Measurements from ENCODE around the gene ZNF440.
A peak's percentile ranks its signal among the peaks of the same experiment; 100 is the strongest.
"Not testable (repeated sequence)": the region's sequence is repeated elsewhere in the genome, so short reads cannot be mapped to it uniquely, and the experiment has no call there.

Gene ZNF440

DNA sequence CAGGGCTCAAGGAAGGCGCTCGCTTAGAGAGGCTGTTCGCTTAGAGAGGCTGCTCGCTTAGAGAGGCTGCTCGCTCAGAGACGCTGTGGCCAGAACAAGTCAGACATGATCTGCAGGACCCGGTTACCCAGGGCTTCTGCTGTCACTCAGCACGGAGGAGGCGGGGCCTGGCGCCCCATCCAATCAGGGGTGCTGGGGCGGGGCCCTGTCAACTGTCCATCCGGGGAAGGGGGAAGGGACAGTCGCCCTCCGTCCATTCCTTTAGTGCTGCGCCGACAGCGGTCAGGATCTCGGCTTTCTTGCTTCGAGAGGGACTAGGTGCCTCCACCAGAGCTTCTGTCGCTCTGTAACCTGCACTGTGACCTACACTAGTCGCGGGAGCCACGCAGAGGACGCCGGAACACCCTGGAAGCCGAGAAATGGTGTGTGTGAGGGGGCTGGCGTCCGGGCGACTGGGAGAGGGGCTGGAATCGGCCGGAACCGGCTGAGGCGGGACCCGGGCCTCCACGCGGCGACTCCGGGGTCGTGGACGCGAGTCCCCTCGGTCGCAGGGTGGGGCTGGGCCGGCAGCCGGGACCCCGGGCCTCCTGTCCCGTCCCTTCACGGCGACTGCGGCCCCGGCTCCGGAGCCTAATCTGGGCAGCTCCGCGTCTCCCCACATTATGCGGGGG, at the start of gene ZNF440:
Gene ZNF440, plus strand, starts transcription at position 245 of the 671 bp plus-strand sequence. Its CDS starts 175 bp downstream, at position 420.
- DNase-seq (ENCODE audit: low read depth in 4 of 4, low spot score in 1 of 4), result peak; percentile 67 to 85 (median 76)

DNA sequence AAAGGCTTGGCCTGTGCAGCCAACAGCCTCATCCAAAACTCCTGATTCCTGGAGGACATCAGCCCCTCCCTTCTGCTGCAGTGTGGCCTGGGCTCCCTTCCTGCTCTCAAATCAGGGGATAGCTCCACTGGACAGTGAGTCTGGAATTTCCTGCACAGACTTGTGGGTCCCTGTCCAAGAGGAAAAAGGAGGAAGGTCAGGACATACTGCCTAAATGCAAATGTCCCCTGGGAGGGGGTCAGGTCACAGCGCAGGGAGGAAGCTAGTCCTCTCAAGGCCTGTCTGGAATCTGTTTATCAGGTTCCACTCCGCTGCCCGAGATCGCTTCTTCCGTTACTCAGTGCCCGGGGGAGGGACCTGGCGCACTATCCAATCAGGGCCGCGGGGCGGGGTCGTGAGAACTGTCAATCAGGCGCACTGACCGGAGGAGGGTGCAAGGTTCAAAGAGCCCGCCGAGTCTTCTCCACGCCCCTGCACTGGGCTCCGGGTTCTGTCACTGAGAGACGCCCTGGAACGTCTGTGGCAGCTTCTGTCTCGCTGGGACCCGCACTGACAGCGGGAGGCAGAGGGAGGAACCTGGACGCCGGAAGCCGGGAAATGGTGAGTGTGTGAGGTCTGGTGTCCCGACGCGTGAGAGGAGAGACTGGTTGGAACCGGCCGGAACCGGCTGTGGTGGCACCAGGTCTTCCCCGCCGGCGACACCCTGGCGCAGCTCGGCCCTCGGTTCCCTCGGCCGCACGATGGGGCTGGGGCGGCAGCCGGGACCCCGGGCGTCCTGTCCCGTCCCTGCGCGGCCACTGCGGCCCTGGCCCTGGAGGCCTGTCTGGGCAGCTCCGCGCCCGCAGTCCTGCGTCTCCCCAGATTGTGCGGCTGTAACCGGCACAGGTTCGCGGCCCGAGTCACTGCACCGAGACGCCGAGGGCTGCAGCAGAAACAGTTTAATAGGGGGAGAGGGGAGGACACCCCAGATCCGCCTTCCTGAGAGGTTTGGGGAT, 47.2 kb upstream of the ZNF440 start, which contains the start of gene ZNF441:
Gene ZNF441, plus strand, starts transcription at position 404 of the 995 bp plus-strand sequence. Its CDS starts 194 bp downstream, at position 598.
- DNase-seq (ENCODE audit: low read depth in 4 of 4, low spot score in 1 of 4), result peak; percentile 82 to 95 (median 92)

DNA sequence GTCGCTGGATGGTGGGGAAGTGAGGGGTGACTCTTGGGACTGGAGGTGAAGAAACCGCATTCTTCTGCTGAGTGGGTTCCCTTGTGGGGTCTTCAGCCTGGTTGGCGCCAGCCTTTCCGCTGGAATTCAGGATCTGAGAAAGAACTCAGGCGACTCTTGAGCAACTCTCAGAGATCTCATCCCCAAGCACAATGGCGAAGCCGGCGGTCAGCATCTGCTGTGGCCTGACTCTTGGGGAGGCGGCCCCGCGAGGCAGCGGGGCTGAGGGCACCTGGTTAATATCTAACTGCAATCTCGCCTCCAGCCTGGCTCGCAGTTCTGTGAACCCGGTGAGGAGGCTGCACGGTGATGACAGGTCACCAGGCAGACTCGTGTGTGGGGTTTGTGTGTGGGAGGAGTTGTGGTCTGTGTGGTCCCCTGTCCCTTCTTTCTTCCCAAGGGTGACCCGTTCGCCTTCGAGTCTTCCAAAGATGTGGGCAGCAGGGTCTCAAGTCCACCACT, 46.4 kb upstream of the ZNF440 start:
- DNase-seq (ENCODE audit: low read depth in 4 of 4, low spot score in 1 of 4), result peak in 1 of 4 experiments; percentile 13

DNA sequence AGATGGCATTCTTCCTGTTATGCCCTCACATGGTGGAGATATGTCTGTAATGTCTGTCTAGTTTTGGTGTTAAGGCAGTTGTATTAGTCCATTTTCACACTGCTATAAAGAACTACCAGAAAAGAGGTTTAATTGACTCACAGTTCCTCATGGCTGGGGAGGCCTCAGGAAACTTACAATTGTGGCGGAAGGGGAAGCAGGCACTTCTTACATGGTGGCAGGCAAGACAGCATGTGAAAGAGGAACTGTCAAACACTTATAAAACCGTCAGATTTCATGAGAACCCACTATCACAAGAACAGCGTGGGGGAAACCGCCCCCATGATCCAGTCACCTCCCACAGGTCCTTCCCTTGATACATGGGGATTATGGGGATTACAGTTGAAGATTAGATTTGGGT, 44.1 kb upstream of the ZNF440 start:
- DNase-seq (ENCODE audit: low read depth in 4 of 4, low spot score in 1 of 4), result no peak

DNA sequence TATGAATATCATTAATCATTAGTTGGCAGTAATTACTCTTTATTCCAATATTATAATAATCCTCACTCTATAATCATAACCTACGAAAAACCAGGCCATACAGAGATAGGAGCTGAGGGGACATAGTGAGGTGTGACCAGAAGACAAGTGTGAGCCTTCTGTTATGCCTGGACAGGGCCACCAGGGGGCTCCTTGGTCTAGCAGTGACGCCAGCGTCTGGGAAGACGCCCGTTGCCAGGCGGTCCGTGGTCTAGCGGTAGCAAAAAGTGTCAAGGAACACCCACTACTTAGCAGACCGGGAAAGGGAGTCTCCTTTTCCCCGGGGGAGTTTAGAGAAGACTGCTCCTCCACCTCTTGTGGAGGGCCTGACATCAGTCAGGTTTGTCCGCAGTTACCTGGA, 42.6 kb upstream of the ZNF440 start:
- not testable (repeated sequence) for DNase-seq (ENCODE audit: low read depth in 4 of 4, low spot score in 1 of 4)

DNA sequence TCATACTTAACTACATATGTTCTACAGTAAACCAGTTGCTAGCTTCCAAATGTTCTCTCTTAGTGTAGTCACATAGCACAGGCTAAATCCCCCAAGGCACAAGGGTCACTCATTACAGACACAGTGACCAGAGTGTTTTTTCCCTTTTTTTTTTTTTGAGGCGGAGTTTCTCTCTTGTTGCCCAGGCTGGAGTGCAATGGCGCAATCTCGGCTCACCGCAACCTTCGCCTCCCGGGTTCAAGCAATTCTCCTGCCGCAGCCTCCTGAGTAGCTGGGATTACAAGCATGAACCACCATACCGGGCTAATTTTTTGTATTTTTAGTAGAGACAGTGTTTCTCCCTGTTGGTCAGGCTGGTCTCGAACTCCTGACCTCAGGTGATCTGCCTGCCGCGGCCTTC, 37.4 kb upstream of the ZNF440 start:
- not testable (repeated sequence) for DNase-seq (ENCODE audit: low read depth in 4 of 4, low spot score in 1 of 4)

DNA sequence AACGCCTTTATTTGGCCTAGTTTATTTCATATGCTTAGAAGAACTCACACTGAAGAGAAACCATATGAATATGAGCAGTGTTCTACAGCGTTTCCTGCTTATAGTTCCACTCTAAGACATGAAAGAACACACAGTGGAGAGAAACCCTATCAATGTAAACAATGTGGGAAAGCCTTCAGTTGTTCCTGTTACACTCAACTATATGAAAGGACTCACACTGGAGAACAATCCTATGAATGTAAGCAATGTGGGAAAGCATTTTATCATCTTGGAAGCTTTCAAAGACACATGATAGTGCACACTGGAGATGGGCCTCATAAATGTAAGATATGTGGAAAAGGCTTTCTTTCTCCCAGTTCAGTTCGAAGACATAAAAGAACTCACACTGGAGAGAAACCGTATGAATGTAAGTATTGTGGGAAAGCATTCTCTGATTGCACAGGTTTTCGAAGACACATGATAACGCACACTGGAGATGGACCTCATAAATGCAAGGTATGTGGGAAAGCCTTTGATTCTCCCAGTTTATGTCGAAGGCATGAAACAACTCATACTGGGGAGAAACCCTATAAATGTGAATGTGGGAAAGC, 33.5 kb upstream of the ZNF440 start:
- DNase-seq (ENCODE audit: low read depth in 4 of 4, low spot score in 1 of 4), result no peak

DNA sequence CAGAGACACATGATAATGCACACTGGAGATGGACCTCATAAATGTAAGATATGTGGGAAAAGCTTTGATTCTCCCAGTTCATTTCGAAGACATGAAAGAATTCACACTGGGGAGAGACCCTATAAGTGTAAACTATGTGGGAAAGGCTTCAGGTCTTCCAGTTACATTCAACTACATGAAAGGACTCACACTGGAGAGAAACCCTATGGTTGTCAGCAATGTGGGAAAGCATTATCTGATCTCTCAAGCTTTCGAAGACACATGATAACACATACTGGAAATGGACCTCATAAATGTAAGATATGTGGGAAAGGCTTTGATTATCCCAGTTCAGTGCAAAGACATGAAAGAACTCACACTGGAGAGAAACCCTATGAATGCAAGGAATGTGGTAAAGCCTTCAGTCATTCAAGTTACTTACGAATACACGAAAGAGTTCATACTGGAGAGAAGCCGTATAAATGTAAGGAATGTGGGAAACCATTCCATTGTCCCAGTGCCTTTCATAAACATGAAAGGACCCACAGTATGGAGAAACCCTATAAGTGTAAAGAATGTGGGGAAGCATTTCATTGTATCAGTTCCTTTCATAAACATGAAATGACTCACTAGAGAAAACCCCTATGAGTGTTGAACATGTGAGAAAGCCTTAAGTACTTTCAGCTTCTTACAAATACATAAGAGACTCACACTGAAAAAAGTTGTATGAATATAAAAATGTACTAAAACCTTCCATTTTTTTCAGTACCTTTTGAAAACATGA, 32.6 kb upstream of the ZNF440 start:
- no peak for DNase-seq (ENCODE audit: low read depth in 4 of 4, low spot score in 1 of 4)

DNA sequence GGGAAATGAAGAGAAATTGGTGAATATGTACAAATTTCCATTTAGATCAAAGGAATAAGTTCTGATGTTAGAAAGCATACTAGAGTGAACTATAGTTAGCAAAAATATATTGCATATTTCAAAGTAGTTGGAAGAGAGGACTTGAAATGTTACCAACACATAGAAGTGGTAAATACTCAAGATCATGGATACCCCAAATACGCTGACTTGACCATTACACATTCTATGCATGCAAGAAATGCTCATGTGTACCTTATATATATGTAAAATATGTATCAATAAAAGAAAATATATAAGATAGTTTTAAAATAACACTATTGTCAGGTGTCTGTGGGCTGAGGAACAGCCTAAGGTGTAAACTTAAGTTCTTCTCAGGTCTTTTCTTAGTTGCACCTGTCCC, 30.3 kb upstream of the ZNF440 start:
- no peak for DNase-seq (ENCODE audit: low read depth in 4 of 4, low spot score in 1 of 4)

DNA sequence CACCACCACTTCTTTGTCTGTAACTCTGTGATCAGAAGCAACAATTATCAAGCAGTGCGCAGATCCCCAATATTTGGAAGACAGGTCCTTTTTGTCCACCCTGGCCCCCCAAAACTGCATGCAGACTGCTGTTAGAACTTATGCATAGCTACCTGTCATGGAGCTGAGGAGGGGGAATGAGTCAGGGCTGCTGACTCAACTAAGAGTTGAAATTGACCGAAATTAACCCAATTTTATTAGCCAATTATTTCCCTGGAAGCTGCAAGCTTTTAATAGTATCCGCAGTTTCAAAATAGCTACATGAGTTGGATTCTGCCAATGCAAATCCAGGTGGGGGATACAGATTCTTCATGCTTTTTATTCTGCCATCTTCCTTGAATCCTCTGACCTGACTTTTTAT, 29.7 kb upstream of the ZNF440 start:
- no peak for DNase-seq (ENCODE audit: low read depth in 4 of 4, low spot score in 1 of 4)

DNA sequence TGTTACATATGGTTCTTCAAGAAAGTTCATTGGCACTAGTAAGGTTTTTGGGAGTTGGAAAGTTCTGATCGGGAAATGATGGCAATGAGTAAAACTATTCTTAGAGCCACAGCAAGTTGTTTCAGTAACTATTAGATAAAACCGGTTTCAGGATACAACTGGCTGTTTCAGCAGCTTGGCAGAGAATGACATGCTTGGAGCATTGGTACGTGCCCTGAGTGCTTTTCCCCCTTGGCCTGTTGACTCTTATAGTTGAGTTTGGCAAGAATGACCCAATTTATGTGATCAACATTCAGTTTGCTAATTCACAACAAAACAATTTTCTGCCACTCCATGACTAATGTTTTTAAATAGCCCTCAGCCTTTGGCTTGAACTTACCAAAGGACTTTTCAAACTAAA, 26.5 kb upstream of the ZNF440 start:
- no peak for DNase-seq (ENCODE audit: low read depth in 4 of 4, low spot score in 1 of 4)

DNA sequence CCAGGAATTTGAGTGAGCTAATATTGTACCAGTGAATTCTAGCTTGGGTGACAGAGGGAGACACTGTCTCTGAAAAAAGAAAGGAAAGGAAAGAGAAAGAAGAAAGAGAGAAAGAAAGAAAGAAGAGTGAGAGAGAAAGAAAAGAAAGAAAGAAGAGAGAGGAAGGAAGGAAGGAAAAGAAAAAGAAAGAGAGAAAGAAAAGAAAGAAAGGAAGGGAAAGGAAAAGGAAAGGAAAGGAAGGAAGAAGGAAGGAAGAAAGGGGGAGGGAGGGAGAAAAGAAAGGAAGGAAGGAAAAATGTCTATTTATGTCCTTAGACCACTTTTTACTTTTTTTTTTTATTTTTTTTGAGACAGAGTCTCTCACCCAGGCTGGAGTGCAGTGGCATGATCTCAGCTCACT, 21.1 kb upstream of the ZNF440 start:
- DNase-seq (ENCODE audit: low read depth in 4 of 4, low spot score in 1 of 4), result no peak

DNA sequence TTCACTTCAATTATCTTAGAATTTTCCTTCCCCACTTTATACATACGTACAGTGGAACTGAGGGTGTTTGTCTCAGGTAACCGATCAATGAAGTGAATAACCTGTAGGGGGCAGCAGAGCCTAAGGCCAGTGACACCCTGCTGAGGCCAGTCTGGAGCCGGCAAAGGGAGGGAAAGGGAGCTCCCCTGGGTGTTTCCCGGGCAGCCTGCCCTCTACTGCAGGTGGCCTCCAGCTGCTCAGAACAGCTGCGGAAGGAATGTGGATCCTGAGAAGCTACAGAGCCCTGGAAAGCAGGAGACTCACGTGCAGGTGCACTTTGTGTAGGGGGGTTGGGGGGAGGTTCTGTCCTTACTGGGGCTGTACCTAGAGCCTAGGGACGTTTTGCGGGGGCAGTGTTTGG, 16.6 kb upstream of the ZNF440 start:
- DNase-seq (ENCODE audit: low read depth in 4 of 4, low spot score in 1 of 4), result peak; percentile 47 to 64 (median 62)

DNA sequence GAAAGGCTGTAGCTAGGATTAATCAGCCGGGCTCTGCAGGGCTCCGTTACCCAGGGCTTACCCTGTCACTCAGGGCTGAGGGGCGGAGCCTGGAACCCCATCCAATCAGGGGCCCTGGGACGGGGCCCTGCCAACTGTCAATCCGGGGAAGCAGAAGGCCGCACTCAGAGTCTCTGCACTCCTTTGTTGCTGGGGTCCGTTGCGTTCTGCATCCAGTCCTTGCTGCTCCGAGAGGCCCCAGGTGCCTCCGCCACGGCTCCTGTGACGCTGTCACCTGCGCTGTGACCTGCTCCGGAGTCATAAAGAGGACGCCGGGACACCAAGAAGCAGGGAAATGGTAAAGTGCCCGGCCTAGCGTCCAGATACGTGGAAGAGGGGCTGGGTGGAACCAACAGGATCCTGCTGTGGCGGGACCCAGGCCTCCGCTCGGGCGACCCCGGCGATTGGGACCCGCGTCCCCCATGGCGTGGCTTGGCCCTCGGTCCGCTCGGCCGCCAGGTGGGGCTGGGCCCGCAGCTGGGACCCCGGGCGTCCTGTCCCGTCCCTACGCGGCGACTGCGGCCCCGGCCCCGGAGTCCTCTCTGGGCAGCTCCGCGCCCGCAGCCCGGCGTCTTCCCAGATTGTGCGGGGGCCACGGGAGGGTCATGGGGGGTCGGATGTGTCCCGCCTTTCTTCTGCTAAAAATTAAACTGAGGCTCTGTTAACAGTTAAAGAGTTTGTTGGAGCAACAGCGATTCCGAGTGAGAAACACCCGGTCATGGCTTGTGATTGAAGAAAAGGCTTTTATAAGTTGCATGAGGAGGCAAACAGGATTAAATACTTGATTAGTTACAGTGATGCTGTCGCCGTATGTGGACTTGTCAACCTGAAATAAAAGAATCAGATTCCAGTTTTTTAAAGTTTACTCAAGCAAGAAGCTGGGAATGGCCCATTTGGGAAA, 15.4 kb upstream of the ZNF440 start, which contains the start of gene ZNF491:
Gene ZNF491, plus strand, starts transcription at position 133 of the 940 bp plus-strand sequence. CDS start 7,431 bp downstream, outside the sequence.
- peak; percentile 57 to 88 (median 76) for DNase-seq (ENCODE audit: low read depth in 4 of 4, low spot score in 1 of 4)

DNA sequence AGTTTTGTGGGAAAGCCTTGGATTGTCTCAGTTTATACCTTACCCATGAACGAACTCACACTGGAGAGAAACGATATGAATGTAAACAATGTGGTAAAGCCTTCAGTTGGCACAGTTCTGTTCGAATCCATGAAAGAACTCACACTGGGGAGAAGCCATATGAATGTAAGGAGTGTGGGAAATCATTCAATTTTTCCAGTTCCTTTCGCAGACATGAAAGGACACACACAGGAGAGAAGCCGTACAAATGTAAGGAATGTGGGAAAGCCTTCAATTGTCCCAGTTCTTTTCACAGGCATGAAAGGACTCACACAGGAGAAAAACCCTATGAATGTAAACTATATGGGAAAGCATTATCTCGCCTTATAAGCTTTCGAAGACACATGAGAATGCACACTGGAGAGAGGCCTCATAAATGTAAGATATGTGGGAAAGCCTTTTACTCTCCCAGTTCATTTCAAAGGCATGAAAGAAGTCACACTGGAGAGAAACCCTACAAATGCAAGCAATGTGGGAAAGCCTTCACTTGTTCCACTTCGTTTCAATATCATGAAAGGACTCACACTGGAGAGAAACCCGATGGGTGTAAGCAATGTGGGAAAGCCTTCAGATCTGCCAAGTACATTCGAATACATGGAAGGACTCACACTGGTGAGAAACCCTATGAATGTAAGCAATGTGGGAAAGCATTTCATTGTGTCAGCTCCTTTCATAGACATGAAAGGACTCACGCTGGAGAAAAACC, 7.5 kb upstream of the ZNF440 start:
- no peak for DNase-seq (ENCODE audit: low read depth in 4 of 4, low spot score in 1 of 4)

DNA sequence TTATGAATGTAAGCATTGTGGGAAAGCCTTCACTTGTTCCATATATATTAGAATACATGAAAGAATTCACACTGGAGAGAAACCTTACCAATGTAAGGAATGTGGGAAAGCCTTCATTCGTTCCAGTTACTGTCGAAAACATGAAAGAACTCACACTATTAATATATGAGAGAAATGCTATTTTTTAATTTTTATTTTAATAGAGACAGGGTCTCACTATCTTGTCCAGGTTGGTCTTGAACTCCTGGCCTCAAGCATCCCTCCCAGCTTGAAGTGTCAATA, 7.0 kb upstream of the ZNF440 start:
- no peak for DNase-seq (ENCODE audit: low read depth in 4 of 4, low spot score in 1 of 4)

DNA sequence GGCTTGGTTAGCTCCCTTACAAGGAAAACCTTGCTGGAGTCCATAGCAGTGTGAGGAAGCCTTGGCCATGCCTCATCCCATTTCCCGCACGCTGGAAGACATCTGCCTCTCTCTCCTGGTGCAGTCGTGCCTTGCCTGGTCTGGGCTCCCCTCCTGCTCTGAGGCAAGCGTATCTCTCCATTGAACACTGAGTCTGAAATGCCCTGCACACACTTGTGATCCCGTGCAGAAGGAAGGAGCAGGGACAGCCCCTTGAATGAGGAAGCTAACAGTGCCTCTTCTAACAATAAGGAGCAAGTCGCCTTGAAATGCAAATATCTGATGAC, 407 bp upstream of the ZNF440 start:
- no peak for DNase-seq (ENCODE audit: low read depth in 4 of 4, low spot score in 1 of 4)

DNA sequence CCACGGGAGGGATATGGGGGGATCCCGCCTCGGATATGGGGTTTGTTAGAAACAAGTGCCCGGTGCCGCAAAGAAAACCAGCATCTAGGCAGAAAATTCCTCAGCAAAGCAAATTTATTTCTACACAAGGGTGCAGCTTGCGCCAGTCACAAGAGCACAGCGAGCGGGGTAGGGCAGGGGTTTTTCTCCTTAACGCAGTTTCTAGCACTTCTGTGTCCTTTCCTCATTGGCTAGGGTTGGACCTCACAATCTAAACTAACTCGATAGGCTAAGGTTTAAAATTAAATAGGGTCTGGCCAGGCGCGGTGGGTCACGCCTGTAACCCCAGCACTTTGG, 595 bp downstream of the ZNF440 start:
- no peak for DNase-seq (ENCODE audit: low read depth in 4 of 4, low spot score in 1 of 4)

DNA sequence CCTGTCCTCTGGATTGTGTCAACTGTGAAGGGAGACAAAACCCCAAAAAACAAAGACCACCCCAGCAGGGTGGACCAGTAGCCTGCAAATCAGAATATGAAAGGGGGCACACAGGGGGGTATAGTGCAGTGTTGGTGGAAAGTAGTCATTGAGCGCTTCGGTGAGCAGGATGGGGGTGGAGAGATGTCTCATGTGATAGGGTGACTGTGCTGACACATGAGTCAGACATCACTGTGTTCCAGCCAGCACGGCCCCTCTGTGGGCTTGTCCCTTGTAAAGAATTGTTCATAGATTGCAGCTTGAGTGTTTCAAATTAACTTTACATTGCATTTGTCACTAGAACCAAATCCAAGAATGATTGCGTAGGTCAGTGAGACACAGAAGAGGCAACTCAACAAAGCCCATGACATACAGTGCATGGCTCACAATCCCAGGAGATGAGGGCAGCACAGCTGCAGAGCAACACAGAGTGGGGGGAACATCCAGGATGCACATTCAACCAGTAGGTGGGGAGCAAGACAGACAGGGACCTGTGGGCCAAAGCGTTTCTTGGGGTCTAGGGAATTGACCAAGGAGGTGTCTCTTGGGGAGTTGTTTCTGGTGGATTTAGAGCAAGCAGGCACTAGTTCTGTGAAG, 7.5 kb downstream of the ZNF440 start:
- DNase-seq (ENCODE audit: low read depth in 4 of 4, low spot score in 1 of 4), result no peak

Data from stimulated activated CD4-positive, alpha-beta T cell treated with anti-CD3 and anti-CD28 coated beads, Interleukin-1b, Interleukin-23, amount 100 ng/mL, for 24 hours (primary cell).